NOMO-1 treated with DMSO at 0.1 percent for 48 hours (cell line): Measurements from ENCODE around the gene ZBTB38.

ENCODE experiments used
- DNase-seq: peaks from one replicate; lab custom pipeline; 2025; ENCODE audit not compliant: unreplicated experiment; lab: John Stamatoyannopoulos, UW

ZBTB38 gene

GRCh38 chr3:141336672-141337522 is 31.4 kb upstream of the ZBTB38 start:
- peak; percentile 92 for DNase-seq

- no peak for DNase-seq
Observed at GRCh38 chr3:141337523-141337854, 30.8 kb upstream of the ZBTB38 start.

GRCh38 chr3:141337991-141338390 is 30.3 kb upstream of the ZBTB38 start:
- no peak for DNase-seq

GRCh38 chr3:141338881-141339280 is 29.4 kb upstream of the ZBTB38 start:
- DNase-seq = no peak

GRCh38 chr3:141341536-141341935 is 26.8 kb upstream of the ZBTB38 start:
- no peak for DNase-seq

- no peak for DNase-seq
Observed at GRCh38 chr3:141342386-141342785, 25.9 kb upstream of the ZBTB38 start.

GRCh38 chr3:141343077-141343476 is 25.2 kb upstream of the ZBTB38 start:
- DNase-seq = no peak

- no peak for DNase-seq
Observed at GRCh38 chr3:141343865-141344271, 24.4 kb upstream of the ZBTB38 start.

- DNase-seq = no peak
Observed at GRCh38 chr3:141345528-141345927, 22.8 kb upstream of the ZBTB38 start.

GRCh38 chr3:141346007-141346406 is 22.3 kb upstream of the ZBTB38 start:
- no peak for DNase-seq

- DNase-seq = peak; percentile 83
Observed at GRCh38 chr3:141346418-141346817, 21.9 kb upstream of the ZBTB38 start.

- no peak for DNase-seq
Observed at GRCh38 chr3:141346839-141347238, 21.5 kb upstream of the ZBTB38 start.

GRCh38 chr3:141348837-141349236 is 19.5 kb upstream of the ZBTB38 start:
- no peak for DNase-seq

- no peak for DNase-seq
Observed at GRCh38 chr3:141349711-141350110, 18.6 kb upstream of the ZBTB38 start.

GRCh38 chr3:141350666-141351065 is 17.6 kb upstream of the ZBTB38 start:
- DNase-seq = no peak

- DNase-seq = no peak
Observed at GRCh38 chr3:141352262-141352984, 15.9 kb upstream of the ZBTB38 start.

GRCh38 chr3:141353652-141354495 is 14.4 kb upstream of the ZBTB38 start:
- no peak for DNase-seq

GRCh38 chr3:141354517-141354916 is 13.8 kb upstream of the ZBTB38 start:
- DNase-seq = no peak

- no peak for DNase-seq
Observed at GRCh38 chr3:141355242-141355641, 13.1 kb upstream of the ZBTB38 start.

GRCh38 chr3:141356046-141356445 is 12.3 kb upstream of the ZBTB38 start:
- no peak for DNase-seq

- peak; percentile 61 for DNase-seq
Observed at GRCh38 chr3:141360888-141361598, 7.3 kb upstream of the ZBTB38 start.
